Liver (tissue), 9 donors: ENCODE measurements around the gene RTF1. TPM values are rescaled to one million over a fixed set of nuclear protein-coding genes. Genes with fewer than 3 reads are reported as not detected.

Source experiments
- DNase-seq: peaks from one replicate; pipeline ENCODE4 v3.0.0-alpha.2; 2017; ENCODE audit warnings: low spot score
- H3K27ac ChIP-seq, 2 donors: one replicate each; pipeline ENCODE4 v1.7.0; 2013; ENCODE audit warnings: inconsistent platforms in 2 of 2, low read length in 2 of 2, control low read depth in 1 of 2, low read depth in 1 of 2, mild to moderate bottlenecking in 1 of 2
- H3K27me3 ChIP-seq, 4 donors: one replicate each; pipeline versions ENCODE4 v1.6.1 to v1.7.0; 2013; ENCODE audit warnings: low read length in 3 of 4, inconsistent platforms in 1 of 4, mild to moderate bottlenecking in 1 of 4, moderate library complexity in 1 of 4; ENCODE audit not compliant: control insufficient read depth in 4 of 4, insufficient read depth in 4 of 4
- H3K36me3 ChIP-seq, 4 donors: one replicate each; pipeline versions ENCODE4 v1.6.1 to v1.7.0; 2013; ENCODE audit warnings: low read length in 3 of 4, mild to moderate bottlenecking in 3 of 4, low read depth in 1 of 4, moderate library complexity in 1 of 4; ENCODE audit not compliant: control insufficient read depth in 4 of 4, insufficient read depth in 3 of 4
- H3K4me1 ChIP-seq, 4 donors: one replicate each; pipeline versions ENCODE4 v1.6.1 to v1.7.0; 2013; ENCODE audit warnings: low read length in 3 of 4, mild to moderate bottlenecking in 3 of 4, moderate library complexity in 1 of 4; ENCODE audit not compliant: control insufficient read depth in 4 of 4, insufficient read depth in 4 of 4
- H3K4me3 ChIP-seq, 3 donors: one replicate each; pipeline versions ENCODE4 v1.6.1 to v1.7.0; 2013; ENCODE audit warnings: low read length in 3 of 3, control low read depth in 1 of 3, low read depth in 1 of 3, mild to moderate bottlenecking in 1 of 3
- H3K9ac ChIP-seq, 2 donors: one replicate each; pipeline ENCODE4 v1.7.0; 2013; ENCODE audit warnings: low read length in 2 of 2, mild to moderate bottlenecking in 2 of 2, moderate library complexity in 2 of 2, control low read depth in 1 of 2, low read depth in 1 of 2
- H3K9me3 ChIP-seq, 4 donors: one replicate each; pipeline versions ENCODE4 v1.6.1 to v1.7.0; 2013; ENCODE audit warnings: low read length in 3 of 4; ENCODE audit not compliant: control insufficient read depth in 4 of 4
- ATF3 ChIP-seq: IDR thresholded peaks from 2 replicates; pipeline ENCODE4 v1.6.1; 2016; ENCODE audit warnings: antibody characterized with exemption
- CTCF ChIP-seq: fragments of 150-350 bp; IDR thresholded peaks from 2 replicates; pipeline ENCODE4 v1.5.1; 2017; ENCODE audit warnings: improper control_type of control experiment, low read depth, low read length; ENCODE audit not compliant: missing input control
- EGR1 ChIP-seq, 2 donors: IDR thresholded peaks; 2 replicates each; pipeline ENCODE4 v1.6.1; 2016 to 2018; ENCODE audit warnings: antibody characterized with exemption in 2 of 2, low read depth in 2 of 2
- FOXA1 ChIP-seq: IDR thresholded peaks from 2 replicates; pipeline ENCODE4 v1.6.1; 2016; ENCODE audit warnings: antibody characterized with exemption
- FOXA2 ChIP-seq: IDR thresholded peaks from 2 replicates; pipeline ENCODE4 v1.6.1; 2016; ENCODE audit warnings: antibody characterized with exemption
- HNF4A ChIP-seq, 2 donors: conservative IDR thresholded peaks; 2 replicates each; pipeline ENCODE4 v1.6.1; 2016; ENCODE audit warnings: antibody characterized with exemption in 2 of 2, mild to moderate bottlenecking in 2 of 2
- HNF4G ChIP-seq: IDR thresholded peaks from 2 replicates; pipeline ENCODE4 v1.6.1; 2016; ENCODE audit warnings: antibody characterized with exemption
- JUND ChIP-seq, 2 donors: IDR thresholded peaks; 2 replicates each; pipeline ENCODE4 v1.6.1; 2016; ENCODE audit warnings: antibody characterized with exemption in 2 of 2
- MAX ChIP-seq: IDR thresholded peaks from 2 replicates; pipeline ENCODE4 v1.6.1; 2016; ENCODE audit warnings: antibody characterized with exemption
- NR2F2 ChIP-seq: IDR thresholded peaks from 2 replicates; pipeline ENCODE4 v1.6.1; 2016; ENCODE audit warnings: antibody characterized with exemption
- RAD21 ChIP-seq, 2 donors: IDR thresholded peaks; 2 replicates each; pipeline ENCODE4 v1.6.1; 2016; ENCODE audit warnings: antibody characterized with exemption in 2 of 2, mild to moderate bottlenecking in 2 of 2
- RXRA ChIP-seq, 2 donors: IDR thresholded peaks; 2 replicates each; pipeline ENCODE4 v1.6.1; 2017 to 2018; ENCODE audit warnings: antibody characterized with exemption in 2 of 2, mild to moderate bottlenecking in 1 of 2
- TAF1 ChIP-seq: conservative IDR thresholded peaks from 2 replicates; pipeline ENCODE4 v1.6.1; 2016; ENCODE audit warnings: antibody characterized with exemption, mild to moderate bottlenecking
- YY1 ChIP-seq: IDR thresholded peaks from 2 replicates; pipeline ENCODE4 v1.6.1; 2016; ENCODE audit warnings: antibody characterized with exemption, mild to moderate bottlenecking
- ZBTB33 ChIP-seq: IDR thresholded peaks from 2 replicates; pipeline ENCODE4 v1.6.1; 2016; ENCODE audit warnings: antibody characterized with exemption
- WGBS: extraction: QIAGEN DNeasy Blood & Tissue Kit; methylation state at CpG from one replicate; pipeline ENCODE4 v1.1.7; 2013; 5-methylcytosine and 5-hydroxymethylcytosine counted together
- polyA plus RNA-seq, 2 donors: library from polyadenylated mRNA; stranded (reverse) in 1 of 2; unstranded in 1 of 2; fragments of 200-250 nt in 1 of 2; fragments of >200 nt in 1 of 2; fragmentation: Nextera tagmentation in 1 of 2; extraction: Ambion mirVana in 1 of 2; gene quantifications; one replicate each; pipeline versions ENCODE4 v1.2.1 to v1.2.3, GENCODE V29; 2013 to 2015
- total RNA-seq, 2 donors: library from RNA; depleted of rRNA; stranded (reverse); fragments of >200 nt; gene quantifications; one replicate each; pipeline ENCODE4 v1.2.3, GENCODE V29; 2014
- donor health status: healthy.
- donor health status: healthy.
- donor health status: healthy.
- donor health status: healthy.
- donor health status: healthy.

The RTF1 gene
- total and polyA plus RNA-seq, 4 donors, result 8.3 to 37.7 (median 12.1) TPM

- WGBS, result 79% methylated on average over 9 of the region's 9 CpGs
- no peak for DNase-seq
- H3K4me3 ChIP-seq, result no peak overlapping the region
- TF ChIP-seq NR2F2 (peak; percentile 28), FOXA2 (no peak), RAD21 (IDR thresholded peaks at IDR 0.05) (no peak)
- H3K27ac ChIP-seq, result no peak overlapping the region
- no peak overlapping the region for H3K9ac ChIP-seq
- H3K9me3 ChIP-seq, result no peaks in the 10 kb centered on the region
- H3K4me1 ChIP-seq, result no peaks in the 10 kb centered on the region
- H3K36me3 ChIP-seq, result peaks cover 0 to 6% (median 1%) of the 10 kb centered on the region in 4 donors
- H3K27me3 ChIP-seq, result no peaks in the 10 kb centered on the region
These were observed 70.5 kb downstream of the RTF1 start for GRCh38 chr15:41487381-41487780.

GRCh38 chr15:41487802-41488201 is 70.9 kb downstream of the RTF1 start:
- Histone ChIP-seq H3K27ac (no peak overlapping the region), H3K4me3 (no peak overlapping the region)

GRCh38 chr15:41489641-41490040 is 72.7 kb downstream of the RTF1 start:
- no peak overlapping the region for H3K27ac ChIP-seq
- peaks cover 8 to 20% (median 16%) of the 10 kb centered on the region in 4 donors for H3K4me1 ChIP-seq
- H3K9me3 ChIP-seq, result no peaks in the 10 kb centered on the region
- DNase-seq, result no peak
- WGBS, result 98% methylated on average over 2 of the region's 2 CpGs
- no peaks in the 10 kb centered on the region for H3K27me3 ChIP-seq
- no peaks in the 10 kb centered on the region for H3K36me3 ChIP-seq
- no peak overlapping the region for H3K4me3 ChIP-seq
- H3K9ac ChIP-seq, result no peak overlapping the region
- no peak for TF ChIP-seq TAF1
- TF ChIP-seq CTCF, result no peak

More at GRCh38 chr15:41487802-41488201, 70.9 kb downstream of the RTF1 start:
- Histone ChIP-seq H3K4me1 (peaks cover 0 to 4% (median 3%) of the 10 kb centered on the region in 4 donors), H3K9me3 (no peaks in the 10 kb centered on the region), H3K9ac (no peak overlapping the region), H3K36me3 (peaks cover 0 to 5% (median under 1%) of the 10 kb centered on the region in 4 donors), H3K27me3 (no peaks in the 10 kb centered on the region)
- DNase-seq, result no peak
- WGBS, result 87% methylated on average over 2 of the region's 2 CpGs
- TF ChIP-seq FOXA1 (no peak), MAX (no peak), ZBTB33 (no peak), RXRA (IDR thresholded peaks at IDR 0.05) (no peak), FOXA2 (no peak), YY1 (no peak)

- DNase-seq, result no peak
- WGBS, result 70% methylated on average over 4 of the region's 4 CpGs
- TF ChIP-seq FOXA2 (no peak), HNF4G (no peak), YY1 (no peak), CTCF (no peak), JUND (IDR thresholded peaks at IDR 0.05) (no peak), NR2F2 (no peak), RAD21 (IDR thresholded peaks at IDR 0.05) (no peak), HNF4A (conservative IDR thresholded peaks at IDR 0.05) (no peak), ATF3 (no peak), ZBTB33 (no peak), EGR1 (IDR thresholded peaks at IDR 0.05; ENCODE audit: low read depth in 2 of 2) (no peak)
These were observed 73.5 kb downstream of the RTF1 start for GRCh38 chr15:41490355-41490754.

More at GRCh38 chr15:41490355-41490754, 73.5 kb downstream of the RTF1 start:
- no peak overlapping the region for H3K9ac ChIP-seq
- H3K4me3 ChIP-seq, result no peak overlapping the region
- H3K36me3 ChIP-seq, result no peaks in the 10 kb centered on the region
- peaks cover 12 to 27% (median 23%) of the 10 kb centered on the region in 4 donors for H3K4me1 ChIP-seq
- H3K27ac ChIP-seq, result no peak overlapping the region
- H3K9me3 ChIP-seq, result no peaks in the 10 kb centered on the region
- no peaks in the 10 kb centered on the region for H3K27me3 ChIP-seq
